ENCODE results near the gene TMOD1.

Gene TMOD1

GRCh38 chr9:97535771-97536170, 34.3 kb downstream of the TMOD1 start:
- TF ChIP-seq ZFX (IDR thresholded peaks at IDR 0.05; ENCODE audit: borderline replicate concordance) (no peak), CTCF (IDR thresholded peaks at IDR 0.05) (no peak)
- no peak overlapping the region for H3K27ac ChIP-seq

DNA sequence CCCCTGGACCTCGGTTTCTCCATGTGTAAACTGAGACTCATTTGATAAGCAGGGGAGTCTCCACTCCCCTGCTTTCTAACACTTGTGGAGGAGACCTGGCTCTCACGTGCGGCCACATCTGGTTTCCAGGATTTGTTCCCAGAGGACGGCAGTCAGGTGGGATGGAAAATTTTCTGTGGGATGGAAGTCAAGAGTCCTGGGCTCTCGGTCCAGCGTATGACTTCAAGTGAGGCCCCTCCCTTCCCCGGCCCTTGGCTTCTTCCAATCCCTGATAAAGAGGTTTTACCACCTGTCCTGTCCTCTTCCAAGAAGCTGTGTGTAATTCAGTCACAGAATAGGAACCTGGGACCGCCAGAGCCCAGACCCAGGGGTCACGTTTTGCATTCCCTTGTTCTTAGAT, 35.0 kb downstream of the TMOD1 start:
- H3K27ac ChIP-seq: no peak overlapping the region
- no peak for TF ChIP-seq CTCF (IDR thresholded peaks at IDR 0.05)

- TF ChIP-seq ZFX (IDR thresholded peaks at IDR 0.05; ENCODE audit: borderline replicate concordance): no peak
- TF ChIP-seq CTCF (IDR thresholded peaks at IDR 0.05): no peak
- H3K27ac ChIP-seq: no peak overlapping the region
Measured at GRCh38 chr9:97543561-97543960, 42.1 kb downstream of the TMOD1 start.

- no peak overlapping the region for H3K27ac ChIP-seq
- TF ChIP-seq CTCF (IDR thresholded peaks at IDR 0.05) (no peak), ZFX (IDR thresholded peaks at IDR 0.05; ENCODE audit: borderline replicate concordance) (no peak)
Measured at GRCh38 chr9:97545486-97545885, 44.0 kb downstream of the TMOD1 start.

GRCh38 chr9:97547098-97547829, 45.8 kb downstream of the TMOD1 start:
- H3K27ac ChIP-seq: no peak overlapping the region
- TF ChIP-seq CTCF (IDR thresholded peaks at IDR 0.05): no peak
- no peak for TF ChIP-seq ZFX (IDR thresholded peaks at IDR 0.05; ENCODE audit: borderline replicate concordance)

DNA sequence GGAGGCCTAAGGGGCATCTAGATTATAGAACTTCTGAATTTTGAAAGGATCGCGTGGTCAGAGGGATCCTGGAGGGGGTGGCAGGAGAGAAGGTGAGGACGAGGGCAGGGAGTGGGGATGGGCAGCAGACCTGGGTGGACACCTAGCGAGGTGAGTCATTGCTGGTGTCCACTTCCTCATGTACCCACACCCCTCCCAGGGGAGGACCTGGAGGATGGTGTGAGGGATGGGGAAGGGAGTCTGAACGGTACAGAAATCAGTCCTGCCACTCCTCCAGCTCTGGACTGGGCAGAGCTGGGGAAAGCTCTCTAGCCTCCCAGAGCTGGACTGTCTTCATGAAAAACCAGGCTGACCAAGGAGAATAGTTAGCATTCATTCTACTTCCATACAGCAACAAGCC, 46.9 kb downstream of the TMOD1 start:
- H3K27ac ChIP-seq: no peak overlapping the region
- TF ChIP-seq CTCF (IDR thresholded peaks at IDR 0.05) (no peak), ZFX (IDR thresholded peaks at IDR 0.05; ENCODE audit: borderline replicate concordance) (no peak)

DNA sequence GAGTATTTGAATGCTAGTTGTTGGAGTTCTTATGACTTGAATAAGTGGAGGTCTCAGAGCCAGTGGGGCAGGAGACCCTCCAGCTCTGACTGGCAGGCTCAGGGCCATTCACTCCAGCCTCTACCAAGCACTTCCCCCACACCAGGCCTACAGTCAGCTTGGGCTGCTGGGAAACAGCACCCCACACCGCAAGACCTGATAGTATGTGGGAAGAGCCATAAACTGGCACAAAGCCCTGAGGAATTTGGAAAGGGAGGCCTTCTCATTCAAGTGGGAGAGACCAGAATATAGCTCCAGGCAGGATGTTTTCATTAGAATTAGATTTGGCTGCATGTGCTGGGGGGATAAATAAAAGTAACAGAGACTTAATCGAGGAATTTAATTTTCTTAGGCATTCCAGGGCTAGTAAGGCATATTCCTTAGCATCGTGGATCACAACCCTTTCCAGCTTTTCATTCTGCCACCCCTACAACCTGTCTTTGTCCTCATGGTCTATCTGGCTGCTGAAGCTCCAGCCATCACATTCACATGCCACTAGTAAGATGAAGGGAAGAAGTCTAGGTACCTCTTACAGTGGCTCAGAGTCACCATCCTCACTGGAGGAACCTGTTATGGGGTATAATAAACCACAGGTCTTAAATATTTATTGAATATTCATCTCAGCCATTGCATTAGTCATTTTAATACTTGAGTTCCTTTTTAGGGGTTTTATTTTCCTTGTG, 47.5 kb downstream of the TMOD1 start:
- TF ChIP-seq ZFX (IDR thresholded peaks at IDR 0.05; ENCODE audit: borderline replicate concordance): no peak
- TF ChIP-seq CTCF (IDR thresholded peaks at IDR 0.05): no peak
- H3K27ac ChIP-seq: no peak overlapping the region

All from 22Rv1 (cell line).